Hepatocyte (in vitro differentiated cells): ENCODE measurements around the gene TCERG1.

ENCODE experiments used
- EZH2 ChIP-seq: fragments of 200-600 bp; sonication (generic); IDR thresholded peaks from 2 replicates; pipeline ENCODE4 v1.6.1; 2016; ENCODE audit warnings: antibody characterized with exemption, mild to moderate bottlenecking, borderline replicate concordance
- TF ChIP-seq, protein P1 (sequence below): fragments of 200-600 bp; sonication (generic); IDR thresholded peaks from 2 replicates; pipeline ENCODE4 v1.5.1; 2016; ENCODE audit warnings: antibody characterized with exemption, mild to moderate bottlenecking; ENCODE audit not compliant: poor library complexity

DNA sequence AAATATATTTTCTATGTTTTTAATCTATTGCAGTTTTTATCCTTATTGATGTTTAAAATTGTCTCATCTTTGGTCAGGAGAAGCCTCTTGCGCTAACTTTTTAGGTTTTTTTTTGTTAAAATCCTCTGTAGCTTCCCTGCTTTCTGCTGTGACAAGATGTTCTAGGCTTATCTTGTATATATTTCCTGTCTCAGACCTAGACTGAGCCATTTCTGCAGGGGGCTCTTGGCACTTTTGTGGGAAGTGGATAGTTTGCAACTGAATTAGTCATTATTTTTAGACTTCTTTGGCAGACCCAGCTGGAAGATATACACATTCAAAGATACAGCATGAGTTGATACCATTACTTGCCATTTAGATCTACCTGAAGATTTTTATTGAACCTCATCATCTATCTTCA is 28.8 kb downstream of the TCERG1 start:
- TF ChIP-seq, protein P1, sequence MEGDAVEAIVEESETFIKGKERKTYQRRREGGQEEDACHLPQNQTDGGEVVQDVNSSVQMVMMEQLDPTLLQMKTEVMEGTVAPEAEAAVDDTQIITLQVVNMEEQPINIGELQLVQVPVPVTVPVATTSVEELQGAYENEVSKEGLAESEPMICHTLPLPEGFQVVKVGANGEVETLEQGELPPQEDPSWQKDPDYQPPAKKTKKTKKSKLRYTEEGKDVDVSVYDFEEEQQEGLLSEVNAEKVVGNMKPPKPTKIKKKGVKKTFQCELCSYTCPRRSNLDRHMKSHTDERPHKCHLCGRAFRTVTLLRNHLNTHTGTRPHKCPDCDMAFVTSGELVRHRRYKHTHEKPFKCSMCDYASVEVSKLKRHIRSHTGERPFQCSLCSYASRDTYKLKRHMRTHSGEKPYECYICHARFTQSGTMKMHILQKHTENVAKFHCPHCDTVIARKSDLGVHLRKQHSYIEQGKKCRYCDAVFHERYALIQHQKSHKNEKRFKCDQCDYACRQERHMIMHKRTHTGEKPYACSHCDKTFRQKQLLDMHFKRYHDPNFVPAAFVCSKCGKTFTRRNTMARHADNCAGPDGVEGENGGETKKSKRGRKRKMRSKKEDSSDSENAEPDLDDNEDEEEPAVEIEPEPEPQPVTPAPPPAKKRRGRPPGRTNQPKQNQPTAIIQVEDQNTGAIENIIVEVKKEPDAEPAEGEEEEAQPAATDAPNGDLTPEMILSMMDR: no peak
- no peak for TF ChIP-seq EZH2
